DOHH2 (cell line): ENCODE measurements around the gene FN3KRP.

ENCODE experiments used
- H3F3A ChIP-seq: fragments of 200-600 bp; sonication (generic), shearing (Covaris generic); 2 replicates; pipeline ENCODE4 v1.6.0; 2016; ENCODE audit warnings: antibody characterized with exemption, mild to moderate bottlenecking; ENCODE audit not compliant: control insufficient read depth, insufficient read depth
- H3K27ac ChIP-seq: fragments of 200-600 bp; sonication (generic); 2 replicates; pipeline ENCODE4 v1.5.1; 2014; ENCODE audit warnings: low read depth, mild to moderate bottlenecking, low read length, moderate library complexity
- H3K27me3 ChIP-seq: fragments of 200-600 bp; sonication (generic); 2 replicates; pipeline ENCODE4 v1.6.1; 2014; ENCODE audit warnings: mild to moderate bottlenecking, low read length, mixed read lengths; ENCODE audit not compliant: control insufficient read depth
- H3K36me3 ChIP-seq: fragments of 200-600 bp; sonication (generic); 2 replicates; pipeline ENCODE4 v1.6.1; 2014; ENCODE audit warnings: mild to moderate bottlenecking, low read length, moderate library complexity, mixed read lengths; ENCODE audit not compliant: control insufficient read depth
- H3K4me1 ChIP-seq: fragments of 200-600 bp; sonication (generic); 2 replicates; pipeline ENCODE4 v1.6.1; 2014; ENCODE audit warnings: mild to moderate bottlenecking, low read length, mixed read lengths; ENCODE audit not compliant: control insufficient read depth
- H3K4me2 ChIP-seq: fragments of 200-600 bp; sonication (generic); 2 replicates; pipeline ENCODE4 v1.6.0; 2014; ENCODE audit warnings: mild to moderate bottlenecking, low read length, moderate library complexity
- H3K4me3 ChIP-seq: fragments of 200-600 bp; sonication (generic); 2 replicates; pipeline ENCODE4 v1.5.1; 2014; ENCODE audit warnings: mild to moderate bottlenecking, low read length, mixed read lengths
- H3K79me2 ChIP-seq: fragments of 200-600 bp; sonication (generic); 2 replicates; pipeline ENCODE4 v1.6.1; 2014; ENCODE audit warnings: mild to moderate bottlenecking, low read length, mixed read lengths; ENCODE audit not compliant: control insufficient read depth
- H3K9me2 ChIP-seq: fragments of 200-600 bp; sonication (generic); replicated peaks from 2 replicates; pipeline ENCODE4 v1.6.1; 2014; ENCODE audit warnings: mild to moderate bottlenecking, low read length, mixed read lengths; ENCODE audit not compliant: control insufficient read depth
- H3K9me3 ChIP-seq: fragments of 200-600 bp; sonication (generic); 2 replicates; pipeline ENCODE4 v1.6.1; 2014; ENCODE audit warnings: antibody characterized with exemption, low read length, mixed read lengths; ENCODE audit not compliant: control insufficient read depth, insufficient read depth
- H4K20me1 ChIP-seq: fragments of 200-600 bp; sonication (generic); 2 replicates; pipeline ENCODE4 v1.6.0; 2014; ENCODE audit warnings: low read depth, mild to moderate bottlenecking, antibody characterized with exemption, low read length, moderate library complexity; ENCODE audit not compliant: control insufficient read depth, insufficient read depth
- CTCF ChIP-seq: fragments of 200-600 bp; sonication (generic); IDR thresholded peaks from one replicate; pipeline ENCODE4 v1.5.1; 2014; ENCODE audit warnings: antibody characterized with exemption, mild to moderate bottlenecking, low read depth, low read length; ENCODE audit not compliant: poor library complexity, severe bottlenecking
- EZH2phosphoT487 ChIP-seq: fragments of 200-600 bp; sonication (generic); IDR thresholded peaks from 2 replicates; pipeline ENCODE4 v1.6.1; 2017; ENCODE audit warnings: borderline replicate concordance, mild to moderate bottlenecking, antibody characterized with exemption, low read length, moderate library complexity, mixed read lengths

FN3KRP gene

GRCh38 chr17:82709676-82710498, 6.6 kb upstream of the FN3KRP start:
- no peak overlapping the region for H3K4me2 ChIP-seq
- 0 out of 2 replicates have a peak, but pooled peaks cover 5% of the 10 kb centered on the region for H3K4me1 ChIP-seq
- no peaks in the 10 kb centered on the region for H4K20me1 ChIP-seq
- no peak overlapping the region for H3K4me3 ChIP-seq
- TF ChIP-seq EZH2phosphoT487 (no peak), CTCF (no peak)
- H3K79me2 ChIP-seq: no peaks in the 10 kb centered on the region
- H3K9me2 ChIP-seq: no peaks in the 10 kb centered on the region
- H3K9me3 ChIP-seq: no peaks in the 10 kb centered on the region
- no peaks in the 10 kb centered on the region for H3F3A ChIP-seq
- H3K36me3 ChIP-seq: no peaks in the 10 kb centered on the region
- H3K27ac ChIP-seq: no peak overlapping the region
- peaks cover 7% of the 10 kb centered on the region for H3K27me3 ChIP-seq

- TF ChIP-seq CTCF (peak; percentile 24), EZH2phosphoT487 (no peak)
- H3K4me1 ChIP-seq: peaks cover 5% of the 10 kb centered on the region
Observed at GRCh38 chr17:82710499-82711232, 5.8 kb upstream of the FN3KRP start.

GRCh38 chr17:82713071-82713723, 3.3 kb upstream of the FN3KRP start:
- TF ChIP-seq EZH2phosphoT487: no peak
- H3K36me3 ChIP-seq: no peaks in the 10 kb centered on the region
- H3K27me3 ChIP-seq: no peaks in the 10 kb centered on the region
- H4K20me1 ChIP-seq: no peaks in the 10 kb centered on the region
- peaks cover 14% of the 10 kb centered on the region for H3K4me1 ChIP-seq
- peaks cover 16% of the 10 kb centered on the region for H3K79me2 ChIP-seq
- no peaks in the 10 kb centered on the region for H3K9me3 ChIP-seq
- no peaks in the 10 kb centered on the region for H3K9me2 ChIP-seq
- no peak overlapping the region for H3K4me3 ChIP-seq
- no peak overlapping the region for H3K4me2 ChIP-seq
- no peaks in the 10 kb centered on the region for H3F3A ChIP-seq
- no peak overlapping the region for H3K27ac ChIP-seq

More at GRCh38 chr17:82710499-82711232, 5.8 kb upstream of the FN3KRP start:
- Histone ChIP-seq H3K36me3 (no peaks in the 10 kb centered on the region), H4K20me1 (no peaks in the 10 kb centered on the region), H3K27me3 (peaks cover 7% of the 10 kb centered on the region), H3F3A (no peaks in the 10 kb centered on the region), H3K4me3 (no peak overlapping the region), H3K27ac (no peak overlapping the region), H3K79me2 (no peaks in the 10 kb centered on the region), H3K4me2 (no peak overlapping the region), H3K9me3 (no peaks in the 10 kb centered on the region), H3K9me2 (no peaks in the 10 kb centered on the region)
